Body of pancreas (tissue), 4 donors: ENCODE results near the gene CADPS. TPM values are rescaled to one million over a fixed set of nuclear protein-coding genes. Genes with fewer than 3 reads are reported as not detected.

Experiments
- ATAC-seq: fragments of 150-250 bp; one replicate; pipeline ENCODE4 v1.9.1; 2016
- DNase-seq, 4 donors: peaks; one replicate each; pipeline ENCODE4 v3.0.0-alpha.2; 2019
- H3K27ac ChIP-seq, 4 donors: fragments of 200-600 bp; sonication (generic); 1 replicate in 3 of 4; 2 replicates in 1 of 4; pipeline versions ENCODE4 v1.5.1 to v1.6.1; 2016 to 2019; ENCODE audit warnings: mild to moderate bottlenecking in 1 of 4, mixed read lengths in 1 of 4, moderate library complexity in 1 of 4
- H3K27me3 ChIP-seq, 2 donors: fragments of 200-600 bp; sonication (generic); one replicate each; pipeline ENCODE4 v1.6.0; 2016; ENCODE audit warnings: mild to moderate bottlenecking in 1 of 2
- H3K36me3 ChIP-seq, 2 donors: fragments of 200-600 bp; sonication (generic); replicated peaks in 1 of 2; 2 replicates each; pipeline ENCODE4 v1.5.1; 2016; ENCODE audit warnings: low read depth in 2 of 2; ENCODE audit not compliant: insufficient read depth in 1 of 2
- H3K4me1 ChIP-seq: fragments of 200-600 bp; sonication (generic); one replicate; pipeline ENCODE4 v1.6.0; 2016
- H3K4me3 ChIP-seq, 2 donors: fragments of 200-600 bp; sonication (generic); 1 replicate in 1 of 2; 2 replicates in 1 of 2; pipeline ENCODE4 v1.5.1; 2016 to 2019
- H3K9me3 ChIP-seq, 3 donors: fragments of 200-600 bp; sonication (generic); 1 replicate in 2 of 3; 2 replicates in 1 of 3; pipeline ENCODE4 v1.5.1; 2016
- POLR2A ChIP-seq, 3 donors: fragments of 450-650 bp; IDR thresholded peaks; one replicate each; pipeline ENCODE4 v1.6.1; 2016; ENCODE audit warnings: antibody characterized with exemption in 3 of 3, mild to moderate bottlenecking in 2 of 3
- WGBS, 2 donors: methylation state at CpG; one replicate each; pipeline ENCODE4 v1.1.5; 2017; 5-methylcytosine and 5-hydroxymethylcytosine counted together
- intact Hi-C: fragments of 100-400 bp; cut with DNase I; formaldehyde crosslinking; loops from one replicate; pipeline ENCODE4 v1.15.1; 2023
- total RNA-seq, 2 donors: library from RNA; depleted of rRNA; stranded (reverse); fragments of >200 nt; gene quantifications; one replicate each; pipeline ENCODE4 v1.1.0, GENCODE V29; 2016
- TF ChIP-seq, protein P1 (sequence below), 7 experiments: fragments of 450-650 bp in 4 of 7; fragments of 200-600 bp in 3 of 7; sonication (generic) in 3 of 7; IDR thresholded peaks; one replicate each; pipeline ENCODE4 v1.5.1; 2016 to 2019; ENCODE audit warnings: antibody characterized with exemption in 7 of 7

The CADPS gene
- total RNA-seq, 2 donors from 2014 or later = 22.1 to 67.6 TPM

GRCh38 chr3:62724503-62724902, 150.7 kb downstream of the CADPS start:
- no peak for ATAC-seq
- Histone ChIP-seq H3K9me3 (no peaks in the 10 kb centered on the region), H3K27ac (no peak overlapping the region), H3K4me3 (no peak overlapping the region), H3K27me3 (no peaks in the 10 kb centered on the region), H3K4me1 (no peaks in the 10 kb centered on the region), H3K36me3 (no peaks in the 10 kb centered on the region)
- intact Hi-C loops = no loop called here
- no peak for DNase-seq
- TF ChIP-seq POLR2A (IDR thresholded peaks at IDR 0.05) = no peak
- TF ChIP-seq, protein P1, sequence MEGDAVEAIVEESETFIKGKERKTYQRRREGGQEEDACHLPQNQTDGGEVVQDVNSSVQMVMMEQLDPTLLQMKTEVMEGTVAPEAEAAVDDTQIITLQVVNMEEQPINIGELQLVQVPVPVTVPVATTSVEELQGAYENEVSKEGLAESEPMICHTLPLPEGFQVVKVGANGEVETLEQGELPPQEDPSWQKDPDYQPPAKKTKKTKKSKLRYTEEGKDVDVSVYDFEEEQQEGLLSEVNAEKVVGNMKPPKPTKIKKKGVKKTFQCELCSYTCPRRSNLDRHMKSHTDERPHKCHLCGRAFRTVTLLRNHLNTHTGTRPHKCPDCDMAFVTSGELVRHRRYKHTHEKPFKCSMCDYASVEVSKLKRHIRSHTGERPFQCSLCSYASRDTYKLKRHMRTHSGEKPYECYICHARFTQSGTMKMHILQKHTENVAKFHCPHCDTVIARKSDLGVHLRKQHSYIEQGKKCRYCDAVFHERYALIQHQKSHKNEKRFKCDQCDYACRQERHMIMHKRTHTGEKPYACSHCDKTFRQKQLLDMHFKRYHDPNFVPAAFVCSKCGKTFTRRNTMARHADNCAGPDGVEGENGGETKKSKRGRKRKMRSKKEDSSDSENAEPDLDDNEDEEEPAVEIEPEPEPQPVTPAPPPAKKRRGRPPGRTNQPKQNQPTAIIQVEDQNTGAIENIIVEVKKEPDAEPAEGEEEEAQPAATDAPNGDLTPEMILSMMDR (IDR thresholded peaks at IDR 0.05) = no peak
- 76 to 87% methylated on average over 4 of the region's 4 CpGs for WGBS, 2 donors

GRCh38 chr3:62723914-62724217, 151.3 kb downstream of the CADPS start:
- ATAC-seq = no peak
- no peak for TF ChIP-seq POLR2A (IDR thresholded peaks at IDR 0.05)
- 60 to 77% methylated on average over 1 of the region's 1 CpG for WGBS, 2 donors

GRCh38 chr3:62723166-62723913, 151.9 kb downstream of the CADPS start:
- H3K36me3 ChIP-seq = no peaks in the 10 kb centered on the region
- ATAC-seq (no peak), DNase-seq (no peak)
- H3K4me1 ChIP-seq = peaks cover 8% of the 10 kb centered on the region
- H3K4me3 ChIP-seq = no peak overlapping the region
- no peaks in the 10 kb centered on the region for H3K9me3 ChIP-seq
- intact Hi-C loops = no loop called here
- no peaks in the 10 kb centered on the region for H3K27me3 ChIP-seq
- WGBS, 2 donors = 58 to 64% methylated on average over 10 to 13 of the region's 13 CpGs
- TF ChIP-seq, protein P1 (IDR thresholded peaks at IDR 0.05) = no peak
- TF ChIP-seq POLR2A (IDR thresholded peaks at IDR 0.05) = no peak
- no peak overlapping the region for H3K27ac ChIP-seq

More at GRCh38 chr3:62723914-62724217, 151.3 kb downstream of the CADPS start:
- DNase-seq = no peak
- Histone ChIP-seq H3K4me1 (peaks cover 5% of the 10 kb centered on the region), H3K27ac (no peak overlapping the region), H3K4me3 (no peak overlapping the region), H3K27me3 (no peaks in the 10 kb centered on the region), H3K9me3 (no peaks in the 10 kb centered on the region), H3K36me3 (no peaks in the 10 kb centered on the region)
- intact Hi-C loops = no loop called here

DNA sequence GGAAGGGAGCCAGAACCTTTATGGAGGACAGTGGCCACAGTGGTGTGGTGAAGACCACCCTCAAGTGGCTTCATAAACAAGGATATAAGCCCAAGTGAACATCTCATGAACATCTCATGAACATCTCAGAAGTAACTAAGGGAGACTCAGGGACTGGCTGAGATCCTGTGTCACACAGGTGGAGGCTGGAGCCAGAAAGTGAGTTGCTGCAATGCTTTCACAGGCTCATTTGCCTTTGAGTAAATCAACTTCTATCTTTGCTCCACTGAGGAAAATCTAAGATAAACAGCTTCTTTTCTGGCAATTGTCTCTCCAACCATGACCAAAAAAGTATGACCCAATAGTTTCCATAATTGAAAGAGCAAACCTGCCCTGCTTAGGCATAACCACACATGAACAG, 152.9 kb downstream of the CADPS start:
- TF ChIP-seq POLR2A (IDR thresholded peaks at IDR 0.05) = no peak
- TF ChIP-seq, protein P1 (IDR thresholded peaks at IDR 0.05) = no peak

GRCh38 chr3:62718515-62719320, 156.5 kb downstream of the CADPS start:
- ATAC-seq = no peak
- no peak overlapping the region for H3K4me3 ChIP-seq
- H3K4me1 ChIP-seq = peaks cover 8% of the 10 kb centered on the region
- peak in 2 of 4 donors; percentile 11 to 15 for DNase-seq
- H3K9me3 ChIP-seq = no peaks in the 10 kb centered on the region
- intact Hi-C loops = no loop called here
- H3K36me3 ChIP-seq = no peaks in the 10 kb centered on the region
- WGBS, 2 donors = 41 to 43% methylated on average over 6 of the region's 6 CpGs
- no peaks in the 10 kb centered on the region for H3K27me3 ChIP-seq
- H3K27ac ChIP-seq = no peak overlapping the region
- no peak for TF ChIP-seq POLR2A (IDR thresholded peaks at IDR 0.05)
- TF ChIP-seq, protein P1 (IDR thresholded peaks at IDR 0.05) = no peak

More for the DNA sequence above, 152.9 kb downstream of the CADPS start:
- Histone ChIP-seq H3K9me3 (no peaks in the 10 kb centered on the region), H3K27me3 (no peaks in the 10 kb centered on the region), H3K36me3 (no peaks in the 10 kb centered on the region), H3K4me3 (no peak overlapping the region), H3K27ac (no peak overlapping the region), H3K4me1 (peaks cover 8% of the 10 kb centered on the region)
- intact Hi-C loops = no loop called here
- DNase-seq (no peak), ATAC-seq (no peak)
